NCI-H524 (cell line): ENCODE results near the gene HDAC4.

Experiments
- DNase-seq, 2 experiments: peaks; one replicate each; lab custom pipeline; 2025; lab: John Stamatoyannopoulos, UW

The HDAC4 gene

GRCh38 chr2:239327536-239328350, 73.1 kb downstream of the HDAC4 start:
- no peak for DNase-seq

GRCh38 chr2:239326831-239327535, 73.8 kb downstream of the HDAC4 start:
- peak in 1 of 2 experiments; percentile 65 for DNase-seq

- no peak for DNase-seq
Measured at GRCh38 chr2:239324456-239324855, 76.4 kb downstream of the HDAC4 start.

- no peak for DNase-seq
Measured at GRCh38 chr2:239323447-239323846, 77.4 kb downstream of the HDAC4 start.

GRCh38 chr2:239322416-239323086, 78.3 kb downstream of the HDAC4 start:
- DNase-seq = no peak

GRCh38 chr2:239321596-239322415, 79.0 kb downstream of the HDAC4 start:
- DNase-seq = no peak

- no peak for DNase-seq
Measured at GRCh38 chr2:239318790-239319661, 81.8 kb downstream of the HDAC4 start.

GRCh38 chr2:239318151-239318611, 82.6 kb downstream of the HDAC4 start:
- DNase-seq = no peak

GRCh38 chr2:239316562-239317465, 84.0 kb downstream of the HDAC4 start:
- no peak for DNase-seq

GRCh38 chr2:239315308-239315707, 85.5 kb downstream of the HDAC4 start:
- no peak for DNase-seq

- no peak for DNase-seq
Measured at GRCh38 chr2:239313776-239314175, 87.0 kb downstream of the HDAC4 start.

GRCh38 chr2:239312741-239313667, 87.8 kb downstream of the HDAC4 start:
- DNase-seq = no peak

GRCh38 chr2:239312081-239312511, 88.7 kb downstream of the HDAC4 start:
- DNase-seq = no peak

GRCh38 chr2:239311132-239312040, 89.4 kb downstream of the HDAC4 start:
- no peak for DNase-seq

- no peak for DNase-seq
Measured at GRCh38 chr2:239310401-239311061, 90.3 kb downstream of the HDAC4 start.

GRCh38 chr2:239309398-239310245, 91.2 kb downstream of the HDAC4 start:
- DNase-seq = no peak
